HG03280 (cell line): ENCODE data around the gene DEPDC5.

ENCODE experiments used
- ATAC-seq: cut with Tn5 transposase; IDR thresholded peaks from one replicate; pipeline ENCODE4 v1.9.1; 2021; ENCODE audit warnings: mild to moderate bottlenecking, moderate library complexity; ENCODE audit not compliant: unreplicated experiment

Gene DEPDC5

DNA sequence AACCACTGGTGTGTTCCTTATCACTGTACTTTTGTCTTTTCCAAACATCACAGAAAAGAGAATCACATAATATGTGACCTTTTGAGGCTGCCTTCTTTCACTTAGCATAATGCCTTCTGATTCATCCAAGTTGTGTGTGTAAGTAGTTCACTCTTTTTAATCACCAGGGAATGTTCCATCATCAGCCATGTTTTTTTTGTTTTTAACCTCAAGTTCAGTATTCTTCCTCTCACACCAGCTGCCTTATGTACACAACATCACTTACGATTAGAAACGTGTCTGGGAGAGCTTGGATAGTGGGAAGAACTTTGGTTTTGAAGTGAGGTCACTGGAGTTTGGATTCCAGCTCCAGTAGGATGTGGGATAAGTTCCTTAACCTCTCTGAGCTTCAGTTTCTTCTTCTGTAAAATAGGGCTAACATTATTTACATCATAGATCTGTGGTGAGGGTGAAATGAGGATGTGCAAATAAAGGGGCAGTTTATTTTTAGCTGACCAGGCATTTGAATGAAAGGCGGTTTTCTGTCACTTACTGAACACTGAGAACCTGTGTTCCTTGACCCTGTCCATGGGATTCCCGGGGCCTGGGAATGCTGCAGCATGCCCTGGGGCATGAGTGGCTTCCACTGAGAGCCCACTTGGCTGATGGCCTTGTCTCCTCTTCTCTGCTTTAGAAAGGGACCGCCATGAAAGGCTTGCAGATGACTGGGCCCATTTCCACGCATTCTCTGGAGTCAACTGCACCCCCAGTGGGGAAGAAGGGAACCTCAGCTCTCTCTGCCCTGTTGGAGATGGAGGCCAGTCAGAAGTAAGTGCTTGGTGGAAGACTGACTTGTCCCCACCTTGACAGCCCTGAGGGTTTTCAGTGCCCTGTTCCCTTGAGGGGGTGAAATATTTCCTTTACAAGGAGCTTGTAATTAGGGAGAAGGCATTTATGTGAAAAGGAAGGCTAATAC is 92.6 kb downstream of the DEPDC5 start:
- ATAC-seq = no peak

DNA sequence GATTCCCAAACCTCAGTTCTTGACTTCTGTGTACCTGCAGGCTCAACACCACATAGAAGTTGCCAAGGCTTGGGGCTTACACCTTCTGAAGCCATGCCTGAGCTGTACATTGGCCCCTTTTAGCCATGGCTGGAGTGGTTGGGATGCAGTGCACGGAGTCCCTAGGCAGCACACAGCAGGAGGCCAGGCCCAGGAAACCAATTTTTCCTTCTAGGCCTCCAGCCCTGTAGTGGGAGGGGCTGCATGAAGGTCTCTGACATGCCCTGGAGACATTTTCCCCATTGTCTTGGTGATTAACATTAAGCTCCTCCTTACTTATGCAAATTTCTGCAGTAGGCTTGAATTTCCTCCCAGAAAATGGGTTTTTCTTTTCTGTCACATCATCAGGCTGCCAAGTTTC is 94.6 kb downstream of the DEPDC5 start:
- no peak for ATAC-seq

DNA sequence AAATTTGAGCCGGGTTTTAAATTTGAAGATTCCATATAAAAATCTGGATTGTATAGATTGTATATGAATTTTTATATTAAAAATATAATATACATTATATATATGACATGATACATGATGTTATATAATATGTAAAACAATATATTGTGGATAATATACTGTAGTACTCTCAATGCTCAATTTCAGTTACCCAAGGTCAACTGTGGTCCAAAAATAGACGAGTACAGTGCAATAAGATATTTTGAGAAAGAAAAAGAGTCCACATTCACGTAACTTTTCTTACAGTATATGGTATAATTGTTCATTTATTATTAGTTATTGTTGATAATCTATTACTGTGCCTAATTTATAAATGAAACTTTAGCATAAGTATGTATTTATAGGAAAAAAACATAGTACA is 96.3 kb downstream of the DEPDC5 start:
- no peak for ATAC-seq

DNA sequence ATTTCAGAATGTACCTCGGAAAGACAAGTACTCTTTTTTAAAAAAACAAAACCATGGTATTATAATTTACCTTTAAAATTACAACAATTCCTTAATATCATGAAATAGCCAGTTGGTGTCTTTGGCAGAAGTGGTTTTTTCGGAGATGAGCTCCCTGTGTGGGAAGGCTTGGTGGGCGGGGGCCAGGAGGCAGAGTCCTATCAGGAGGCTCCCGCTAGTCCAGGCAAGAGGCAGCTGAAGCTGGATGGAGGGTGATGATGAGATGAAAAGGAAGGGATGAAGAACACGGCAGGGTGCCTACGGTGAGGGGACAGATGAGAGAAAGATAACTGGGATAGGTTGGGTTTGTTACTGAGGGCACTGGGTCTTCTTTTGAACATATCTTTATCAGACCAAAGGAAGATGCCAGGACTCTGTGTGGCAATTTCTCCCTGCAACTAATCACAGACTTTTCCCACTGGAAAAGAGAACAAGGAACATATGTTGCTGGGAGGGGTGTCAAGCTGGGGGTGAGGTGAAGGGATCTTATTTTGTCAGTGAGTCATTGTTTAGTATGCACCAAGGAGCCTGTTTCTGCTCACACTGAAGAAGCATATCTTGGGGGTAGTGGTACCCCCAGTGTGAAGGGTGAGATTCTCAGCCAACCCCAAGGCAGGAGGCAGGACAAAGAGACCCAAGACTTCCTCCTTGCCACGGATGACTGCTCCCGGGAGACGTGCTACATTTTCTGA is 99.0 kb downstream of the DEPDC5 start:
- no peak for ATAC-seq

DNA sequence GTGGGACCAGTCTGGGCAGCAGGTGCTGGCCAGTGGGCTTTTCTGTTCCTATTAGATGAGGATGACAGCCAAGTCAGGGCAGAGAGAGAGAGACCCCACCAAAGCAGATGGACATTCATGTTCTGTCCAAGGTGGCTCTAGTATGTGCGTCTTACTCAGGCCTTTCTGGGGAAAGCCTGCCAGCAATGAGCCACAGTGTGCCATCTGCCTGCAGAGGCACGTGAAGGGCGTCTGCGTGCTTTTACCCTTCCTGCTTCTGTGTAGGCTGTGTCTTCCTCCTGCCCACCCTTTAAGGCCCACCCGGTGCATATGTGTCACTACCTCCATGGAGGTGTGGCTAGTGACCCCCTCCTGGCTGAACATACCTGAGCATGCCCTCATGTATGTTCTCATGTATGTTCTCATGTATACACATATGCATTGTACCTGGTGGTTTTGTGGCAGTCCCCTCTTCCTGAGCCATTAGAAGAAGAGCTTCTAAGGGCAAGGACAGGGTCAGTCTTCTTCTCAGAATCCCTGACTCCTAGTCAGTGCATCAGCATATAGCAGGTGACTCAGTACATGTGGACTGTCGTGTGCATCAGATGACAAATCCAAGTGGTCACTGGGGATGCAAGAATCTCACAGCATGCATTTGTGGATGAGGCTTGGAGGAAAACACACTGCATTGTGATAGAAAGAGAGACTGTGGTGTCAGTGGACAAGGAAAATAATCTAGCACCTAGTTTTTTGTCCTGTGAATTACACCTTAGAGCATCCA is 100.1 kb downstream of the DEPDC5 start:
- no peak for ATAC-seq

DNA sequence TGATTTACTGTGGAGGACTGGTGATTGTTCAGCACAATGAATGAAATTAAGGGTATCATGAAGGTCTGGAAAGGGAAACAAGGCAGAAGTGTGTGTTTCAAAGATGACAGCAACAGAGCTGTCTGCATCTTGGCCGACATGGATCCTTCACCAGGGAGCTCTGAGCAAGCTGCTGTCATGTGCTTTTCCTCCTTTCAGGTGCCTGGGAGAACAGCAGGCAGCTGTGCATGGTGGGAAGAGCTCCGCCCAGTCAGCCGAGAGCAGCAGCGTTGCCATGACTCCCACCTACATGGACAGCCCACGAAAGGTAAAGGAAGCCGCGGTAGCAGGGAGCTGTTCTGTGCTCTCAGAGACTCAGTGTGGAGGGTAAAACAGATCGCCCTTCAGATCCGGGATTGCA is 103.4 kb downstream of the DEPDC5 start:
- ATAC-seq = no peak

DNA sequence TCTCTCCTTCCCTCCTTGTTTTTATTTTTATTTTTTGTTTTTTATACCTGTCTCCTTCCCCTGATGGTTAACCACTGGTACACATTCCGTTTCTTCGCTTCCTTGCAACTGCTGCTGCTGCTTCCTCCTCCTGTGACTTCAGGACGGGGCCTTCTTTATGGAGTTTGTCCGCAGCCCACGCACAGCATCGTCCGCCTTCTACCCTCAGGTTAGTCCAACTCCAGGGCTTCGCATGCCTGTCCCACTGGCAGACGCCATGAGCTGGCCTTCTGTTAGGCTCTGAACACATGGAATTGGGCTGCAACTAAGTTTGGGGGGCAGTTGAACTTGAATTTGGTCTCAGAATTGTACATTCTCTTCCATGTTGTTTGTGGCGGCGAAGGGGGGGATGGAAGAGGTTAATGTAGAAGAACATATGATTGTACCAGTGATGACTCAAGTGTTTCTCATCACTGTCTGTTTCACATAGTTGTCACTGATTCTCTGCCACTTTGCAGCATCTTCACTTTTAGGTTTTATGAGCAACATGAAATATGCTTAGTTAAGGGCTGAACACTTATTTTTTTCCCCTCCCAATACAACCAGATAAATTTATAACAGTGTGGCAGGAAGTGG is 107.5 kb downstream of the DEPDC5 start:
- ATAC-seq = no peak

DNA sequence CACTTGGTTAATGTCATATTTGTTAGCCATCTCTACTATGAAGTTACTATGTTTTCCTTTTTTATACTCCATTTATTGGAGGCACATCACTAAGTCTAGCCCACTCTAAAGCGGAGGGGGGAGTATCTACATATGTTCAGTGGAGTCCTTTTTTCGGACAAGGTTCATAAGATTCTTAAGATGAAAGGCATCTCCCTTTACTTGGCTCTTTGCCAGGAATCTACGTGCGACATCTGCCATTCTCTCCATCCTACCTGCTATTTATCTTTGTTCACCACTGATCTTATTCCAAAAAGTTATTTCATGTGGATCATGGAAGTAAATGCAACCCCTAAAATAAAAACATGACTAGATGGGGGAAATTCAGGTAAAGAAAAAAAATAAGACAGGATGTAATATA is 113.1 kb downstream of the DEPDC5 start:
- ATAC-seq = no peak

DNA sequence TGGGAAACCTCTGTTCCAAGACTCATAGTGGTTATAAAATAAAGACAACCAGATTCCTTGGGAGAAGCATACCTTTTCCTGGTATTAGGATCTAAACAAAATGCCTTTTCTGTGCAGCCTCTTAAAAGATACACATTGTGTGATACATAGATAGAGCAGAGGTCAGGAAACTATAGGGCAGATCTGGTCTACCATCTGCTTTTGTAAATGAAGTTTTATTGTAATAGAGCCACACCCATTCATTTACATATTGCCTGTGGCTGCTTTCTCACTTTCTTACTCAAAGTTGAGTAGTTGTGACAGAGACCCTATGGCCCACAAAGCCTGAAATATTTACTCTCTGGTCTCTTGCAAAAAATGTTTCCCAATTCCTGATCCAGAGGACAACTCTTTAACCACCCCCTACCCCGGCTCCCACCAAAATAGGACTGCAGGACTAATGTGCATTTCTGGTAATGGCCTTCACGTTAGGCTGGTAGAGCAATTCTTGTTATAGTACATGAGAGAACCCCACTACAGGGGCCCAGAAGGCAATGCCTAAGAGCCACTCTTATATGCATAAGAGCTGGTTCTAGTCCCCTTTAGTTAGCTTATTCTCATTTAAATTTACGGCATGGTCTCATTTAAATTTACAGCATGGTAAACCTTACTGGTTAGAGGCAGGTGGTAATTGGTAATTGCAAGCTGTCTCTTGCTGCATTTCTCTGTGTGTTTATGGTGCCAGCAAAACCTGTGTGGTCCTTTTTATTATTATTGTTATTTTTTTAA is 113.8 kb downstream of the DEPDC5 start:
- ATAC-seq = no peak

DNA sequence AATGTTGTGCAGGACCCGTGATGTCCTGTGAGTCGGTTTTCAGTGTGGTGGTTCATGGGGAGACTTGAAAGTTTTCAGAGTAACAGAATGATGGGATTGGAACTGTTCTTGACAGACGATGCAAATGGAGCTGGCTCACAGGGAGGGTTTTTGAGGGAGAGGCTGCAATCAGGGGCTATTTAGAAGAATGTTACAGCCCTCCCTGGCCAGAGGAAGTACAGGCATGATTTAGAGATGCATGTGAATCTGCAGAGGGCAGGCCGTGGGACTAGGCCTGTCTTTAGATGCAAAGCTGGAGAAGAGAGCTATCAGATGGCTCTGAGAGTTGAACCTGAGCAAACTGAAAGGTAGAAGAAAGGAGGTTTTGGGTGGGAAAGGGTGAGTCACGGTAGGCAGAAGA is 115.9 kb downstream of the DEPDC5 start:
- ATAC-seq = no peak

DNA sequence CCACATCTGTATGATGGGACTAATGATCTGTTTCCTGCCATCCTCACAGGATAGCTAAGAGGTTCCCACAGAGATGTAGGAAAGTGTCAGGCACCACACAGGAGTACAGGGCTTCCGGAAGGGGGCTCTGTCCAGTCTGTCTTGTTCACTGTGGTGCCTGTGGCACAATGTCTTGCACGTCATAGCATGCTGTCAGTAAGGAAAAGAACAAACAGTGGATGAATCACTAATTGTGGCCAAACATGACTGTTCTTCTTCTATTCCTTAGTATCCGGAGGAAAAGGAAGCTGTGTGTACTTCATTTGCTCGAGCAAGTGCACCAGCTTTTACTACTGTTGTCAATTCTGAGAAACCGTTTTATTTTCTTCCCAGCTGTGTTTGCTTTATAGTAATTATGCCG is 117.1 kb downstream of the DEPDC5 start:
- no peak for ATAC-seq

DNA sequence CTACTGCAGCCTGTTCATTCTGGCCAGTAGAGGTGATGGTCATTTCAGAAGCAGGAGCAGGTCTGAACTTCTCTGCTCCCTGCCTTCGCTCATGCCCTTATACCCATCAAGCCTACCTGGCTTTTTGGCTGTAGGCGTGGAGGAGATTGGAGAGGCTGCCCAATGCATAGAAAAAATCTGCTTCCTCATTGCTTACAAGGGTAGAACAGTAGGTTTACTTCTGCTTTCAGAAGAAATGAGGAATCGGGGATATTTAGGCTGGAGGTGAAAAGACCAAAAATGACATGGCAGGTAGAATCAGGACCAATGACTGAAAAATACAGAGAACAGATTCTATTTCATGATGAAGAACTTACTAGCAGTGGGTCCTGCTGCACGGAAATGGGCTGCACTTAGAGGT is 117.7 kb downstream of the DEPDC5 start:
- no peak for ATAC-seq

DNA sequence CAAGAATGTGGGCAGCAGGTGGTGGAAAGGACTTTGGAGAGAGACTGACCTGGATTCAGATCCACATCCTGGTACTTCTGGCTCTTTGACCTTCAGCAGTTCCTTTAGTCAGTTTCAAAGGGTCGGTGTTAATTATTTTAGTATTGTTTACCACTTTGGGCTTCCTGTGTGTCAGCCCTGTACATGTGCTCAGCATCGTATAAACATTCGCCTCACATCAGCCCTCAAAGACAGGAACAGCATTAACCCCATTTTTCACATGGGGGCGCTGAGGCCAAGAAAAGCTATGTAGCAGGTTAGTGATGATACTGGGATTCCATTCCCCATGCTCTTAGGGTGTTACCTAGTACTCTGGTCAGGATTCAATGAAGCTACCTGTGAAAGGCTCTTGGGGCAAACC is 118.4 kb downstream of the DEPDC5 start:
- ATAC-seq = no peak

DNA sequence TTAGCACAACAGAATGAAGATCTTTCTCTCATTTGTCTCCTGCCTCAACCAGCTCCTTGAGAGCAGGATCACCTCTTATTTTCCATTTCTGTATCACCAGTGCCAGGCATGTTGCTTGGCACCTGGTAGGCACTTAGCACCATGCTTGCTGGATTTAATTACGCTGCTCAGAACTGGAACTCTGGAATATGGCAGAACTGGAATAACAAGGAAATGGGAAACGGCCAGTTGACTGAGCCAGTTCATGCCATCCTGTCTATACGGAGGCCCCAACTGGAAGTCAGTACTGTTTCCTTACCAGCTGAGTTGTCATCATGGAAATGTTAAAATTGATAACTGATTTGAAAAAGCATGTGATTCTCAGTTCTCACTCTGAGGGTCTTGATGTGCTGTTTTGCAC is 121.0 kb downstream of the DEPDC5 start:
- ATAC-seq = no peak

DNA sequence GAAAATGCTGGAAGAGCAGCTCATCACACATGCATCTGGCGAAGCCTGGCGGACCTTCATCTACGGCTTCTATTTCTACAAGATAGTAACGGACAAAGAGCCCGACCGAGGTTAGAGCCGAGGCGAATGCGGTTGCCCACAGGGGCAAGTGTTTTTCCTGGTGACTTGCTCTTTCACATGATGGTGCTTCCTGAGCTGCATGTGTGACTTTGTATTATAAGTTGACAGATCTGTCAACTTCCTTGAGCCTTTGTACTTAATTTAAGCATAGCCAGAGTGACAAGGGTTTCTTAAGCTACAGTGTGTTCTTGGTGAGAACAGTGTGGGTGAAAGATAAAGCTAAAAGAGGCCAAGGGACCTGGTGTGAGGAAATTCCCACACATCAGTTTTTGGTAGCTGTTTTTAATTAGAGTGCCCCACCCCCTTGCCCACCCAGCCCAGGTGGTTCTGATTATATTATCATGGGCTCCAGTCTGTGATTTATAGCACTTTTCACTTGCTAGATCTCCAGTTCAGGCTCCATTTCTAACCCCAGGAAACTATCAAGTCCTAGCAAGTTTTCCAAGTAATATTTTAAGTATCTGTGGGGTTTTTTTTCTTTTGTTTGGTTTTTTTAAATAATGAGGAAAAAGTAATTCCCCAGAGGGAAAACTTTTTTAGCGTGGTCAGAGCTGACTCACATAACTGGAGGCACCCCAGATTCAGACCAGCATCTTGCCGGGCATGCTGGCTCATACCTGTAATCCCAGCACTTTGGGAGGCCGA is 122.5 kb downstream of the DEPDC5 start:
- ATAC-seq = no peak

DNA sequence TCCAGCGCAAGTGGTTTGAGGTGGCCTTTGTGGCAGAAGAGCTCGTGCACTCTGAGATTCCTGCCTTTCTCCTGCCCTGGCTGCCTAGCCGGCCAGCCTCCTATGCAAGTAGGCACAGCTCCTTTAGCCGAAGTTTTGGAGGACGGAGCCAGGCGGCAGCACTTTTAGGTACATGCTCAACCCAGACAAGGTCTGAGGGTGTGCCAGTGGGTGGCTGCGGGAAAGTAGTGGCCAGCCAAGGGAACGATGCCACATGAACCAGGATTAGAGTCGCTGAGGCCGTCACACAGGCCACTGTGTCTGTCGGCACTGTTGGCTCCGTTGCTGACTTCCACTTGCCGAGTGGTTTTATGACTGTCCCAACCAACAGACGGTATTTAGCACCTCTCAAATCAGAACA is 125.8 kb downstream of the DEPDC5 start:
- ATAC-seq = no peak

DNA sequence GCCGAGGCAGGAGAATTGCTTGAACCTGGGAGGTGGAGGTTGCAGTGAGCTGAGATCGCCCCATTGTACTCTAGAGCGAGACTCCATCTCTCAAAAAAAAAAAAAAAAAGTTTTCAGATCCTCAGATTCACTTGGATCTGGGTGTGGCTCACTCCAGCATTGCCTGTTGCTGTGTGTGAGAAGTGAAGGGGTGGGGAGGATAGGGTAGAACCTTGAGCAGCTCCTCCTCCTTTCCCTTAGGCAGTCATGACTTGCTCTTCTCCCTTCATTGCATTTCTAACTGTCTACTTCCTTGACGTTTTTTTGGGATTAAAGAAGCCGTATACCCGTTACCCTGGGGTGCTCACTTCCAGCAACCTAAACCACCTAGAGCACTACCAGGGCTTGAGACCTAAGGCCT is 127.4 kb downstream of the DEPDC5 start:
- no peak for ATAC-seq

DNA sequence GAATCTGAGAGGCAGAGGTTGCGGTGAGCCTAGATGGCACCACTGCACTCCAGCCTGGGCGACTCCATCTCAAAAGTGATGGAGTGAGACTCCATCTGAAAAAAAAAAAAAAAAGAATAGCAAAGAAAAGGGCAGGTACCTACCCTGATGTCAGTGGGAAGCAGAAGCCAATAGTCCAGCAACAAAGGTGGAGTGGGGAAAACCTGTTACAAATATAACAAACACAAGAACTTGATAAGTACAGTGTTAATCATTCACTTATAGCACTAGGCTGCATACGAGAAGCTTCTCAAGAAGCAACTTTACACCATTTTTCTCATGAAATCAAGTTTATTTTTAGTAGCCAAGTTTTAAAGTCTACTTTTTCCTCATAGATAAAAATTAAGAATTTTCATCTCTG is 128.0 kb downstream of the DEPDC5 start:
- ATAC-seq = no peak

DNA sequence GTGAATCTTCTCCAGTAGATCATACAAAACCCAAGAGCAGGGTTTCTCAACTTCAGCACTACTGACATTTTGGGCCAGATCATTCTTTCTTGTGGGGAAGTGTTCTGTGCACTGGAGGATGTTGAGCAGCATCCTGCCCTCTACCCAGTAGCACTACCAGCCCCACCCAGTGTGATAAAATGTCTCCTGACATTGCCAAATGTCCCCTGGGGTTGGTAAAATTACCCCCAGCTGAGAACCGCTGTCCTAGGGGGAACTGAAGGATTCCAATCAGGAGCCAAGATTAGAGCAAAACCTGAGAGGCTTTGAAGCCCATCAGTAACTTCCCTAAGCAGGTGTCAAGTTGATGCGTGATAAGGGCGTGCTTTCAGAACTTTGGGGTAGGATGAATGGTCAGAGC is 129.2 kb downstream of the DEPDC5 start:
- no peak for ATAC-seq

DNA sequence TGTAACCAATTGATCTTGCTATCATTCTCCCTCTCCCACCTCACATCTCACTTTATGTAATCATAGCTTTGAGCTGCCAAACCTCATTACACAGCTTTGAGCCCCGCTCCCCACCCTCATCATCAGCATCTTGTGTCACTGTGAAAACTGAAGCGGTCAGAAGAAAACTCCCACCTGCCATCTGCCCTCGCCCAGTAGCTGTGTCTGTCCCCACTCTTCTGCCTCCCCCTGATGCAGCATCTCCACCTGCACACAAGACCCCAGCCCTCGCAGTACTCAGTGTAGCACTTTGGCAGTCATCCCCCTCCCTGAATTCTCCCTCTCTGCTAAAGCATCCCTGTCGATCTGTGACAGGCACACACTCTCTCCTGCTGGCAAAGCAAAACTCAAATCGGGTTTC is 130.2 kb downstream of the DEPDC5 start:
- ATAC-seq = no peak
